Measurements from ENCODE around the gene COLEC11.

DNA sequence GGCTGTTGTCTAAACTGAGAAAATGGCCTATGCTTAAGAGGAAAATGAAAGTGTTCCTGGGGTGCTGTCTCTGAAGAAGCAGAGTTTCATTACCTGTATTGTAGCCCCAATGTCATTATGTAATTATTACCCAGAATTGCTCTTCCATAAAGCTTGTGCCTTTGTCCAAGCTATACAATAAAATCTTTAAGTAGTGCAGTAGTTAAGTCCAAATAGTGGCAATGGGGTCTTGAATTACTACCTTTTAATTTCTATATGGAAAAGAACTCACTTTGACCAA lies 49.3 kb downstream of the COLEC11 start:
- TF ChIP-seq RAD51 (IDR thresholded peaks at IDR 0.05), result no peak
- TF ChIP-seq RFX5 (IDR thresholded peaks at IDR 0.05; ENCODE audit: low read depth, low read length), result no peak
- TF ChIP-seq HDGF (IDR thresholded peaks at IDR 0.05), result no peak
- no peak for TF ChIP-seq BACH1 (IDR thresholded peaks at IDR 0.05; ENCODE audit: borderline replicate concordance)

All from GM12878 (cell line).